Left renal pelvis (tissue), 4 donors: ENCODE measurements around the gene ZNF391. TPM values are rescaled to one million over a fixed set of nuclear protein-coding genes. Genes with fewer than 3 reads are reported as not detected.
"Not testable (repeated sequence)": the region's sequence is repeated elsewhere in the genome, so short reads cannot be mapped to it uniquely, and the experiment has no call there.

ENCODE experiments used
- DNase-seq, 4 donors: peaks; one replicate each; pipeline ENCODE4 v3.0.0-alpha.2; 2013; ENCODE audit warnings: low read depth in 4 of 4, low spot score in 3 of 4
- polyA plus RNA-seq, 4 donors: library from polyadenylated mRNA; unstranded; fragments of 120-200 nt; gene quantifications; one replicate each; pipeline ENCODE4 v1.2.1, GENCODE V29; 2013; ENCODE audit not compliant: insufficient read length in 4 of 4

ZNF391 gene
- polyA plus RNA-seq, result 10 to 100 TPM; 11.2 to 15.8 (median 14.2) TPM

DNA sequence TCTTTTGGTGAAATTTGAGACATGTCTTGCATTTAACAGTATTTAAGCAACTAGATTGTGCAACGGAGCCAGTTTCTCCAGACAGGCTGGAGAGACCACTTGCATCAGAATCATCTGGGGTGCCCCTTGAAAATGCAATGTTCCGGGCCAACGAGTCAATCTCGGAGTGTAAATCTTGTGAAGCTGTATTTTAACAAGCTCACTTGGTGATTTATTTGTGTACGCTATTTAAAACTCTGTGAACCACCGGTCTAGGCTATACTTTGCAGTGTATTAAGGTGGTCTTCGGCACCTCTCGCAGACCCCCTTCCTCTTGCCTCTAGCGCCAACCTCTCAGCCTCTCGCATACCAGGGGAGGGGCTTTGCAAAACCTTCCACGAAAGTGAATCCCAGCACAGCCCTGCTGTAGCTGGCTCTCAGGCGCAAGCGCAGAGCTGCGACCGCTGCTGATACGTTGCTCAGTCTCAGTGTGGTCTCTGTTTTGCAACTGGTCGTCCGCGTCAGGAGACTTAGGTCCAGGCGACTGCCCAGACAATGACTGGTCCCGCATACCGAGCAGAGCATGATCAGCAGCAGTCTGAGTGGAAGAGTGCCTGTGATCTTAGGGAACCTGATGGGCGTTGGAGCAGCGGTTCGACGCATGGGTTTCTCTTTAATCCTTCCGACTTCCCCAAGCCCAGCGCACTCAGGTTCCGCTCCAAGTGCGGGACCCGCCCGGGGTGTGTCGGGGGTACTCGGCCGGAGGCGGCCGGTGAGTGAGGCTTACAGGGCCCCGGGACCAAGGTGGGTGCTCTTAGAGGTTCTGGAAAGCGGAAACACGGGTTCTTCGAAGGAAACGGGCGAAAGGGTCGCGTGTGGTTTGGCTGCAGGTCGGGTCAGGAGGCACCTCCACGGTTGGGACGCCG, at the start of gene ZNF391:
TSS of gene ZNF391 (plus strand) at position 467 of the 905 bp plus-strand sequence. CDS start 11,612 bp downstream, outside the sequence.
- peak; percentile 68 to 85 (median 70) for DNase-seq

DNA sequence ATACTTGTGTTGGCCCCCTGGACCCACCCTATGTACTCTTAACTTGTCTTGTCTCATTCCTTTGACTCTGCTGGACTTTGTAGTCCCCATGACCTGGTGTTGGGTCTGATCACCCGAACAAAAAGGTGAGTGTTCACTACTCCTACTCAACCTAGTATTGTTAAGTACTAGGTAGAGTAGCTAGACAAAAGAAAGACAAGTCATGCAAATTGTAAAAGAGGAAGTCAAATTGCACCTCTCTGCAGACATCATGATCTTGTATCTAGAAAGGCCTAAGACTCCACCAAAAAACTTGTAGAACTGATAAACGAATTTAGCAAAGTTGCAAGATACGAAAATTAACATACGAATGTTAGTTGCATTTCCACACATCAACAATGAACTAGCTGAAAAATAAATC, 35.7 kb upstream of the ZNF391 start:
- no peak for DNase-seq

DNA sequence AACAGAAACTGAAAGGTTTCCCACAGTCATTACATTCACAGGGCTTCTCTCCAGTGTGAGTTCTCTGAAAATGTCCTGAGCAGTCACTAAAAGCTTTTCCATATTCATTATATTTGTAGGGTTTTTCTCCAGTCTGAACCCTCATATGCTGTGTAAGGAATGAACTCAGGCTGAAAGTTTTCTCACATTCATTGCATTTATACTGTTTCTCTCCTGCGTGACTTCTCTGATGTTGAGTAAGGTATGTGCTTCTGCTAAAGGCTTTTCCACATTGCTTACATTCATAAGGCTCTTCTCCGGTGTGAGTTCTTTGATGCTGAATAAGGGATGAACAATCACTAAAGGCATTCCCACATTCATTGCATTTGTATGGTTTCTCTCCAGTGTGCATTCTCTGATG, 29.8 kb upstream of the ZNF391 start:
- DNase-seq, result no peak

DNA sequence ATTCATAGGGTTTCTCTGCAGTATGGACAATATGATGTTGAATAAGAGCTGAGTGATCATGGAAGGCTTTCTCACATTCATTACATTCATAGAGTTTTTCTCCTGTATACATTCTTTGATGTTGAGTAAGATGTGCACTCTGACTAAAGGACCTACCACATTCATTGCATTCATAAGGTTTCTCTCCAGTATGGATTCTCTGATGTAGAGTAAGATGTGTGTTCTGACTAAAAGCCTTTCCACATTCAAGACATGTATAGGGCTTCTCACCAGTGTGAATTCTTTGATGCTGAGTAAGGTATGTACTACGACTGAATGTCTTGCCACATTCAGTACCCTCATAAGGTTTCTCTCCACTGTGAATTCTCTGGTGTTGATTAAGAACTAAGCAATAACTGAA, 29.3 kb upstream of the ZNF391 start:
- DNase-seq, result no peak

DNA sequence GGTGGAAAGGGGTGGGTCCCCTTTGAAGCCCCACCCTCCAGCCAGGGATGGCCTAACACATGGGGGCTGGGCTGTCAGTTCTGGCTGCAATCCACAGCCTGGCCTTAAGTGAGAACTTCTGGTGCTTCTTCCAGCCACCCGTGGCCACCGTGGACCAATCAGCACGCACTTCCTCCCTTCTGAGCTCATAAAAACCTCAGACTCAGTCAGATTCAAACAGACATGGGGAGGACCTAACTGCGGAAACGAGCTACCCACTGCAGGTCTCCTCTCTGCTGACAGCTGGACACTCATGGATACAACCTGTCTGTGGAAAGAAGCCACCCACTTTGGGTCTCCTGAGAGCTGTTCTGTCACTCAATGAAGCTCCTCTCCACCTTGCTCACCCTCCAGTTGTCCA, 20.4 kb upstream of the ZNF391 start:
- DNase-seq, result no peak

DNA sequence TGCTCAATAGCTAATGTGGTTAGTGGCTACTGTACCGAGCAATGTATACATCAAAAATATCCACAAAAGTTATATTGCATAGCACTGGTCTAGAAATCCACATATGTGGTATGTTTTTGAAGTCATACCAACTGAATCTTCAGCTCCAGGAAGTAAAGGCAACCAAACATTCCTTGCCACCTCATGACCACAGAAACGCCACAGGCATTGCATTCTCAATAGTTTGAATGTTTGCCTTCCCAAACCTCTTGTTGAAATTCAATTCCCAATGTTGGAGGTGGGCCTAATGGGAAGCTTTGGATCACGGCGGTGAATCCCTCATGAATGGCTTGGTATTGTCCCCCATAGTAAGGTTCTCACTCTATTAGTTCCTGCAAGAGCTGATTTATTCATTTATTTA, 18.2 kb upstream of the ZNF391 start:
- no peak for DNase-seq

DNA sequence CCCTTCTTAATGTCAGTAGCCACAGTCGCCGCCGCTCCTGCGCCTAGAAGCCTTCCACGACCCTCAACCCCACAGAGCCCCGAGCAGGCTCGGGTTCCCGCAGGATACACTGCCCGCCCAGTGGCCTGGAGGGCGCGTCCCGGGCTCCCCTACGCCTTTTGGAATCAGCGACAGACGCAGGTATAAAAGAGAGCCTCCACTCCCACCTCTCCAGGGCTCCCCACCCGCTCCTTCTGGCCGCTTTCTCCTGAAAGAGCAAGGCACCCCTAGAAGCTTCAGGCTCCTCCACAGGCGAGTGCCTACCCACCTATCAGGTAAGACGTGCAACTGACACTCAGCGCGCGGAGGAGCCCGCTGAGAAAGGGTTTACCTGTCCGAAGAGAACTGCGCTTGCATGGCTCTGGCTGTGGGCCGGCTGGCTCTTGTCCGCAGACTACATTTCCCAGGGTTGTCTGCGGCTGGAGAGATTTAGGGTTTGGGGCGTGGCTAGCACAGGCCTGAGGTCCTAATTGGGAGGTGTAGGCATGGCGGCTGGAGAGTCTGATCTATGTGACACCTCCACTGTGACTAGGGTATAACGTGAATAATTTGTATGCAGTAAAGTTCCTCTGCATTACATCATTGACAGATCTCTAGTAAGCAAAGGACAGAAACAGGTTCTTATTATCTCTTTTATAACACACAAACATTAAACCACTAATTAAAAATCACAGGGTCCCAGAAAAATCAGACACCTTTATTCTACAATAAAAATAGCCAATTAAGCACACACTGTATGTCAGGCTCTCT, 13.5 kb upstream of the ZNF391 start:
- peak in 2 of 4 donors; percentile 63 to 67 for DNase-seq

DNA sequence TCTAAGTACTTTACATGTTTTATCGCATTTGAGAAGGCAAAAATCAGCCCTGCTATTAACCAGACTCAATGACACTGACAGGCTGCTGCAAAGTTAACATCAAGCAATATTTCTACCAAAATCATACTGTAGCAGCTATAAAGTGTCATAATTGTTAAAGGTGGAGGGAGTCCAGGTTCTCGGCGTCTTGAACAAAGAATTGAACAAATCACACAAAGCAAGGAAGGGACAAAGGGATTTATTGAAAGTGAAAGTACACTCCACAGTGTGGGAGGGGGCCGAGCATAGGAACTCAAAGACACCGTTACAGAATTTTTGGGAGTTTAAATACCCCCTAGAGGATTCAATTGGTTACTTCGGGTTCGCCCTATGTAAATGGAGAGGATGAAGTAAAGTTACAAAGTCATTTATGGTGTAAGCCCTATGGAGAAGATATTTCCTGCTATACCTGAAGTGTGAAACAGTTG, 12.9 kb upstream of the ZNF391 start:
- no peak for DNase-seq

DNA sequence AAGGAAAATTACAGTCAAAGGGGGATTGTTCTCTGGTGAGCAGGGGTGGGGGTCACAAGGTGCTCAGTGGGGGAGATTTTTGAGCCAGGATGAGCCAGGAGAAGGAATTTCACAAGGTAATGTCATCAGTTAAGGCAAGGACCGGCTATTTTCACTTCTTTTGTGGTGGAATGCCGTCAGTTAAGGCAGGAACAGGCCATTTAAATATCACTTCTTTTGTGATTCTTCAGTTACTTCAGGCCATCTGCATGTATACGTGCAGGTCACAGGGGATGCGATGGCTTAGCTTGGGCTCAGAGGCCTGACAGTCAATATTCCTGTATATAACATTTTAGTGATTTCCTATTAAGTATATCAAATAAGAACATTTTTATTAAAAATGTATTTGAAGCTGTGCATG, 10.2 kb upstream of the ZNF391 start:
- not testable (repeated sequence) for DNase-seq

DNA sequence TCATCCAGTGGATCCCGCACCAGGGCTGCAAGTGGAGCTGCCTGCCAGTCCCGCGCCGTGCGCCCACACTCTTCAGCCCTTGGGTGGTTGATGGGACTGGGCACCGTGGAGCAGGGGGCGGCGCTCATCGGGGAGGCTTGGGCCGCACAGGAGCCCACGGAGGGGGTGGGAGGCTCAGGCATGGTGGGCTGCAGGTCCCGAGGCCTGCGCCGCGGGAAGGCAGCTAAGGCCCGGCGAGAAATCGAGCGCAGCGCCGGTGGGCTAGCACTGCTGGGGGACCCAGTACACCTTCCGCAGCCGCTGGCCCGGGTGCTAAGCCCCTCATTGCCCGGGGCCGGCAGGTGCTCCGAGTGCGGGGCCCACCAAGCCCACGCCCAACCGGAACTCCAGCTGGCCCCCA, 7.6 kb upstream of the ZNF391 start:
- DNase-seq, result not testable (repeated sequence)

DNA sequence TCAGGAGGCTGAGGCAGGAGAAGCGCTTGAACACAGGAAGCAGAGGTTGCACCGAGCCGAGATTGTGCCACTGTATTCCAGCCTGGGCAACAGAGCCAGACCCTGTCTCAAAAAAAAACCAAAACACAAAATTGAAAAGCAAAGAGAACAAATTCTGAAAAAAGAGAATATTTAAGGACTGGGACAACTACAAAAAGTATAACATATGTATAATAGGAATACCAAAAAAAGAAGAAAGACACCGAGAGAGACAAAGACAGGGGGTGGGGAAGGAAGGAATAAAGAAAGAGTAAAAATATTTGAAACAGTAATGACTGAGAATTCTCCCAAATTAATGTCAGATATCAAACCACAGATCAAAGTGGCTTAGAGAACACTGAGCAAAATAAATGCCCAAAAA, 5.5 kb upstream of the ZNF391 start:
- no peak for DNase-seq

DNA sequence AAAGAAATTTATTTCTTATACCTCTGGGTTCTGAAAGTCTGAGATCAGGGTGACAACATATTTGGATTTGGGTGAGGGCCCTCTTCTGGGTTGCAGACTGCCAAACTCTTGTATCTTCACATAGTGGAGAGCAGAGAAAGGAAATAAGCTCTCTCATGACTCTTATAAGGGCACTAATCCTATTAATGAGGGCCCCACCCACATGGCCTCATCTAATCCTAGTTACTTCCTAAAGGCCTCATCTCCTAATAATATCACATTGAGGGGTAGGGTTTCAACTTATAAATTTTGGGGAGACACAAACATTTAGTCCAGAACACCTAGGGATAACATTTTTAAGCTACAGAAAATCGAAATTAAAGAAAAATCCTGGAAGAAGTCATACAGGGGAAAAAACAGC, 5.1 kb upstream of the ZNF391 start:
- DNase-seq, result no peak

DNA sequence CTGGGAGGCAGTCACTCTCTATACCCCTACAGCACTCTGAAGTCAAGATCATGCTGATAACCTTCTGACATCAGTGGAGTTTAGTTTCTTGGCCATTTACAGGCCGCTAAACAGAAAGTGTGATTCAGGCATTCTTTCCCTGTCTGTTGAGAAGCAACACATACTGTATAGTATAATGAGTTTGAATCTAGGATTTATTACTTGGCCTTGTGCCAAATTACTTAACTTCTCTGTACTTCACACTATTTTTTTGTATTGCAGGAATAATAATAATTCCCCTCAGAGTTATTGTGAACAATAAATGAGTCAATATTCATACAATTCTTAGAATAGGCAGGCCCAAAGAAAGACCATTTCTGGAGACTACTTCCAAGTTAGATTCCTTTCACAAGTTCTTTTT, 4.1 kb downstream of the ZNF391 start:
- no peak for DNase-seq

DNA sequence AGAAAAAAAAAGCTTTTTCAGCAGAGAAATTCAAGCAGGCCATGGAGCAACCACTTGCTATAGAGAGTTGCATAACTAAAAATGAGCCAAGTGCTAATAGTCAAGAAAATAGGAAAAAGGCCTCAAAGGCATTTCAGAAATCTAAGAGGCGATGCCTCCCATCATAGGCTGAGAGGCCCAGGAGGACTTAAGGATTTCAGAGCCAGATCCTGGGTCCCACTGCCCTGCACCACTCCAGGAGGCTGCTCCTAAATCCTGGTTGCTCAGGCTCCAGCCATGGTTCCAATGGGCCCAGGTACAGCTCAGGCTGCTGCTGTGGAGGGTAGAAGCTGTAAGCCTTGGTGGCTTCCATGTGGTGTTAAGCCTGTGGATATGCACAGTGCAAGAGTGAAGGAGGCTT, 5.5 kb downstream of the ZNF391 start:
- DNase-seq, result no peak

DNA sequence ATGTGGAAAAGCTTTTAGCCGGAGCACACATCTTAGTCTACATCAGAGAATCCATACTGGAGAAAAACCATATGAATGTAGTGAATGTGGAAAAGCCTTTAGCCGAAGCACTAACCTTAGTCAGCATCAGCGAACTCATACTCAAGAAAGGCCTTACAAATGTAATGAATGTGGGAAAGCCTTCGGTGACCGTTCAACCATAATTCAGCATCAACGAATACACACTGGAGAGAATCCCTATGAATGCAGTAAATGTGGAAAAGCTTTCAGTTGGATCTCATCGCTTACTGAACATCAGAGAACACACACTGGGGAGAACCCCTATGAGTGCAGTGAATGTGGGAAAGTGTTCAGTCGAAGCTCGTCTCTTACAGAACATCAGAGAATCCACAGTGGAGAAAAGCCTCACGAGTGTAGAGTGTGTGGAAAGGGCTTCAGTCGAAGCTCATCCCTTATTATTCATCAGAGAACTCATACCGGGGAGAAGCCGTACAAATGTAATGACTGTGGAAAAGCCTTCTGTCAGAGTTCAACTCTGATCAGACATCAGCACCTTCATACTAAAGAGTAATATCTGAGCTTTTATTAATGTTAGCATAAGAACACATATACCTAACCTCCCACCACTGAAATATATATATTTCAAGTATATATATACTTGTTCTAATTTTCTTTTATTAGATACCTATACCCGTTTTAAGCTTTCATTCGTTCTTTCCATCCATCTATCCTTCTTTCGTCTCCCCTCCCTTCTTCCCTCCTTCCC, 12.5 kb downstream of the ZNF391 start:
- DNase-seq, result no peak

DNA sequence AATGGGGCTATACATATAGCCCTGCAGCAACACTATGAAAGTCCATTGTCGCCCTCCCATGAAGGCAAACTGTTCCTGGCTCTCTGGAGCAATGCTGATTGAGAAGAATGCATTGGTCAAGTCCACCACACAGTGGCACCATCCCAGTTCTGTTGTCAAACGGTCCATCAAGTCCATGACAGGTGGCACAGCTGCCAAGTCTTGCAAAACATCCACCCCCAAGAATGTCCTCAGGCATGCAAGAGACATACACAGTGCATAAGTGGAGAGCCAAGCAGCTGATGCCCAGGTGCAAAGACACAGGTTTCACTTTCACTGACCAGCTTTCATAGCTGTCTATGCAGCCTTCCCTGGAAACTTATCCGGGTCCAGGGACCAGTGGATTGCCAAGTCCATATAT, 17.5 kb downstream of the ZNF391 start:
- DNase-seq, result no peak

DNA sequence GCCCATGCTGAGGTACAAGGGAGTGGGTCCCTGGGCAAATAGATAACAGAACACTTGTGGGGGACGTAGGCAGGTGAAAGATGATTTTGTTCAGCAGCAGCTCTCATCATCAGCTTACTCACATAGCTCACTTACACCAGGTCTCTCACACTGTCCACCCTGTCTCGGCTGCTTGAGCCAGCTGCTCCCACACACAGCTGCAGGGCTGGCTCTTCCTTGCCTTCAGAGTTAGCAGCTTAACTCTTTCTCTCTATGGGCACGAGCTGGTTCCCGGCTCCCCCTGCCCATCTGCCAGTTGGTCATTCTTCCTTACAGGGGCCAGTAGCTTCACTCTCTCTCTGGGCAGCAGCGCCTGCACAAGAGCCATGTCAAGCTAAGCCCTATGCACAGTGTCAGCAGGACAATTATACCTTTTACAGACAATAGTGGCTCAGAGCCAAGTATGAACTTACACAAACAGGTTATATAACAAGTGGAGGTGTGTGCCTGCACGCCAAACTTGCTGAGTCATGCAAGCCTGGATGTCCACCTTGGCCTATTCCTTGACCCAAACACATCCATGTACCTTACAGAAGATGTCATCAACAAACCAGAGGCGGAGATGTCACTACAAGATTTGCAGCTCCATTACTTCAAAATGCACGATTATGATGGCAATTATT, 18.7 kb downstream of the ZNF391 start:
- DNase-seq, result no peak

DNA sequence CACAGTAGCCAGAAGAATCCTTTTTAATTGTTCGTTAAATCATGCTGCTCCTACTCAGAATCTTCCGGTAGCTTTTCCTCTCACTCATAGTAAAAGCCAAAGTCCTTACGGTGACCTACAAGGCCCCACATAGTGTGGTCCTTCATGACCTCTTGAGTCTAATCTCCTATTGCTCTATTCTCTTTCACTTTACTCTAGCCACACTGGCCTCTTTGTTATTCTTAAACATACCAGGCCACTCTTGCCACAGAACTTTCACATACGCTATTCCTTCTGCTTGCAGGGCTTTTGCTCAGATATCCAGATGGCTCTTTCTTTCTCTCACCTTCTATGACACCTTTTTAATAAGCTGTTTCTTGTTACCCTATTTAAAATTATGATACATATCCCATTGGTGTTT, 25.7 kb downstream of the ZNF391 start:
- DNase-seq, result no peak

DNA sequence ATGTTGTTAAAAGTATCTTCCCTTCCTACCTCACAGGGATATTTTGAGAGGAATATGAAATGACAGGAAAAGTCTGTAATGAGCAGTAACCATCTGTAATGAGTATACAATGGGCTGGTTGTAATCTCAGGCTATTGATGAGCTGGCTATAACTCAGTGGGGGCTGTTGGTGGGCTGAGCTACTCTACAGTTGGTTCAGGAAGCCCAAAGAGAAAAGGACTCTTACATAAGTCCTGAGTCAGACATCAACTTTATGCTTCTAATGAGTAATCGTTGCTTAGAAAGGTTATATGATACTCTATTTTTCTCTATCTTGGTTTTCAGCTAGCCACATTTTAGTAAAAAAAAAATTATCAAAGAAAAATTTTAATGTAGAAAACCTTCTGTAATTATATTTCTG, 26.4 kb downstream of the ZNF391 start:
- no peak for DNase-seq

DNA sequence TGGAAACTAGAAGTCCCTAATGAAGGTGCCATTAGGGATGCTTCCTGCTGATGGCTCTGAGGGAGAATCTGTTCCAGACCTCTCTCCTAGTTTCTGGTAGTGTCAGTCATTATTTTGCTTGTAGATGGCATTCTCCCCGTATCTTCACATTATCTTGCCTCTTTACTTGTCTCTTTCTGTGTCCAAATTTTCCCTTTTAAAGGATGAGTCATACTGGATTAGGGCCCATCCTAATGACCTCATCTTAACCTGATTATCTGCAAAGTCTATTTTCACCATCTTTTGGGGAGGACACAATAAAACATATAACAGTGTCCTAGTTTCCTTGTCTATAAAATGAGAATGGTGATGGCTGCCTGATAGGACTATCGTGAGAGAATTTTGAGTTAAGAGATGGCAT, 27.3 kb downstream of the ZNF391 start:
- DNase-seq, result no peak
